Hepatocyte (in vitro differentiated cells): ENCODE results near the gene LRMDA. TPM values are rescaled to one million over a fixed set of nuclear protein-coding genes. Genes with fewer than 3 reads are reported as not detected.

Experiments
- DNase-seq: peaks from one replicate; pipeline ENCODE4 v3.0.0-alpha.2; 2016; ENCODE audit warnings: low spot score
- H2AFZ ChIP-seq: fragments of 200-600 bp; sonication (generic); 2 replicates; pipeline ENCODE4 v1.6.0; 2016; ENCODE audit warnings: antibody characterized with exemption, mild to moderate bottlenecking
- H3K27ac ChIP-seq: fragments of 200-600 bp; sonication (generic); 2 replicates; pipeline ENCODE4 v1.5.1; 2016; ENCODE audit warnings: mild to moderate bottlenecking
- H3K27me3 ChIP-seq: fragments of 200-600 bp; sonication (generic); 2 replicates; pipeline ENCODE4 v1.6.1; 2016
- H3K36me3 ChIP-seq: fragments of 200-600 bp; sonication (generic); replicated peaks from 2 replicates; pipeline ENCODE4 v1.5.1; 2016; ENCODE audit warnings: low read depth; ENCODE audit not compliant: insufficient read depth
- H3K4me1 ChIP-seq: fragments of 200-600 bp; sonication (generic); 2 replicates; pipeline ENCODE4 v1.5.1; 2016; ENCODE audit warnings: mild to moderate bottlenecking, moderate library complexity; ENCODE audit not compliant: insufficient read depth
- H3K4me2 ChIP-seq: fragments of 200-600 bp; sonication (generic); 2 replicates; pipeline ENCODE4 v1.6.0; 2016
- H3K4me3 ChIP-seq: fragments of 200-600 bp; sonication (generic); 2 replicates; pipeline ENCODE4 v1.5.1; 2016; ENCODE audit warnings: mild to moderate bottlenecking
- H3K79me2 ChIP-seq: fragments of 200-600 bp; sonication (generic); 2 replicates; pipeline ENCODE4 v1.6.0; 2017; ENCODE audit warnings: mild to moderate bottlenecking
- H3K9me2 ChIP-seq: fragments of 200-600 bp; sonication (generic); replicated peaks from 2 replicates; pipeline ENCODE4 v1.6.0; 2017; ENCODE audit warnings: mild to moderate bottlenecking; ENCODE audit not compliant: insufficient read depth
- H3K9me3 ChIP-seq: fragments of 200-600 bp; sonication (generic); 2 replicates; pipeline ENCODE4 v1.5.1; 2016; ENCODE audit warnings: low read depth, mild to moderate bottlenecking
- H4K20me1 ChIP-seq: fragments of 200-600 bp; sonication (generic); 2 replicates; pipeline ENCODE4 v1.6.0; 2016; ENCODE audit warnings: mild to moderate bottlenecking; ENCODE audit not compliant: insufficient read depth, poor library complexity, severe bottlenecking
- CTCF ChIP-seq: fragments of 200-600 bp; sonication (generic); IDR thresholded peaks from 2 replicates; pipeline ENCODE4 v1.5.1; 2016; ENCODE audit warnings: antibody characterized with exemption, mild to moderate bottlenecking; ENCODE audit not compliant: poor library complexity
- EZH2 ChIP-seq: fragments of 200-600 bp; sonication (generic); IDR thresholded peaks from 2 replicates; pipeline ENCODE4 v1.6.1; 2016; ENCODE audit warnings: antibody characterized with exemption, mild to moderate bottlenecking, borderline replicate concordance
- EZH2phosphoT487 ChIP-seq: fragments of 200-600 bp; sonication (generic); IDR thresholded peaks from one replicate; pipeline ENCODE4 v1.6.1; 2018; ENCODE audit warnings: antibody characterized with exemption, mild to moderate bottlenecking, low read depth, moderate library complexity; ENCODE audit not compliant: unreplicated experiment, severe bottlenecking
- WGBS: methylation state at CpG from one replicate; pipeline ENCODE4 v1.1.6; 2016; ENCODE audit warnings: low lambda C conversion rate; ENCODE audit errors: missing lambda C conversion rate; 5-methylcytosine and 5-hydroxymethylcytosine counted together
- polyA plus RNA-seq: library from polyadenylated mRNA; unstranded; fragments of >200 nt; fragmentation: Nextera tagmentation; extraction: Ambion mirVana; gene quantifications from 2 replicates; pipeline ENCODE4 v1.2.1, GENCODE V29; 2016
- total RNA-seq: library from RNA; depleted of rRNA; stranded (reverse); fragments of >200 nt; gene quantifications from 2 replicates; pipeline ENCODE4 v1.2.3, GENCODE V29; 2014

LRMDA gene
- total and polyA plus RNA-seq, 2 experiments from 2014 or later: 5.6 to 15.7 TPM

- H4K20me1 ChIP-seq: no peaks in the 10 kb centered on the region
- no peaks in the 10 kb centered on the region for H3K27me3 ChIP-seq
- WGBS: 84% methylated on average over 4 of the region's 4 CpGs
- no peaks in the 10 kb centered on the region for H3K4me1 ChIP-seq
- H3K9me3 ChIP-seq: no peaks in the 10 kb centered on the region
- H3K79me2 ChIP-seq: no peaks in the 10 kb centered on the region
- H3K9me2 ChIP-seq: no peaks in the 10 kb centered on the region
- H2AFZ ChIP-seq: no peak overlapping the region
- no peak overlapping the region for H3K4me2 ChIP-seq
- DNase-seq: no peak
- no peak overlapping the region for H3K27ac ChIP-seq
- no peak overlapping the region for H3K4me3 ChIP-seq
- TF ChIP-seq EZH2 (no peak), EZH2phosphoT487 (no peak), CTCF (no peak)
- H3K36me3 ChIP-seq: no peaks in the 10 kb centered on the region
Observed at GRCh38 chr10:75722020-75722419, 290.6 kb downstream of the LRMDA start.

- WGBS: 98% methylated on average over 2 of the region's 2 CpGs
Observed at GRCh38 chr10:75722609-75723008, 291.2 kb downstream of the LRMDA start.

GRCh38 chr10:75723319-75723980 is 292.0 kb downstream of the LRMDA start:
- H3K79me2 ChIP-seq: no peaks in the 10 kb centered on the region
- H3K27me3 ChIP-seq: no peaks in the 10 kb centered on the region
- H4K20me1 ChIP-seq: no peaks in the 10 kb centered on the region
- H2AFZ ChIP-seq: no peak overlapping the region
- H3K4me3 ChIP-seq: no peak overlapping the region
- TF ChIP-seq EZH2 (no peak), EZH2phosphoT487 (no peak), CTCF (no peak)
- H3K9me3 ChIP-seq: no peaks in the 10 kb centered on the region
- H3K4me2 ChIP-seq: no peak overlapping the region
- no peak overlapping the region for H3K27ac ChIP-seq
- H3K36me3 ChIP-seq: no peaks in the 10 kb centered on the region
- no peaks in the 10 kb centered on the region for H3K4me1 ChIP-seq
- 85% methylated on average over 9 of the region's 9 CpGs for WGBS
- H3K9me2 ChIP-seq: no peaks in the 10 kb centered on the region
- no peak for DNase-seq

More at GRCh38 chr10:75722609-75723008, 291.2 kb downstream of the LRMDA start:
- Histone ChIP-seq H3K9me3 (no peaks in the 10 kb centered on the region), H3K36me3 (no peaks in the 10 kb centered on the region), H2AFZ (no peak overlapping the region), H3K4me2 (no peak overlapping the region), H3K79me2 (no peaks in the 10 kb centered on the region), H3K4me1 (no peaks in the 10 kb centered on the region), H3K4me3 (no peak overlapping the region), H3K27ac (no peak overlapping the region), H4K20me1 (no peaks in the 10 kb centered on the region), H3K9me2 (no peaks in the 10 kb centered on the region), H3K27me3 (no peaks in the 10 kb centered on the region)
- DNase-seq: no peak
- no peak for TF ChIP-seq EZH2
- TF ChIP-seq EZH2phosphoT487: no peak
- TF ChIP-seq CTCF: no peak
